Upper lobe of left lung (tissue), 6 donors: Measurements from ENCODE around the gene EDN2. TPM values are rescaled to one million over a fixed set of nuclear protein-coding genes. Genes with fewer than 3 reads are reported as not detected.

ENCODE experiments used
- ATAC-seq, 2 donors: fragments of 200-7000 bp; cut with Tn5 transposase; one replicate each; pipeline ENCODE4 v1.9.1; 2022; ENCODE audit warnings: mild to moderate bottlenecking in 2 of 2, moderate library complexity in 2 of 2; ENCODE audit not compliant: low FRiP score in 2 of 2
- DNase-seq, 2 donors: peaks; one replicate each; pipeline ENCODE4 v3.0.0-alpha.2; 2019 to 2020
- H3K27ac ChIP-seq, 4 donors: fragments of 200-600 bp; sonication (generic); one replicate each; pipeline ENCODE4 v1.5.1; 2016 to 2019
- H3K27me3 ChIP-seq, 4 donors: fragments of 200-600 bp; sonication (generic); one replicate each; pipeline ENCODE4 v1.5.1; 2017 to 2019
- H3K36me3 ChIP-seq, 4 donors: fragments of 200-600 bp; sonication (generic); one replicate each; pipeline ENCODE4 v1.5.1; 2016 to 2019
- H3K4me1 ChIP-seq, 4 donors: fragments of 200-600 bp; sonication (generic); one replicate each; pipeline ENCODE4 v1.5.1; 2018 to 2019
- H3K4me3 ChIP-seq, 4 donors: fragments of 200-600 bp; sonication (generic); one replicate each; pipeline ENCODE4 v1.5.1; 2017 to 2019; ENCODE audit warnings: mild to moderate bottlenecking in 2 of 4, moderate library complexity in 1 of 4
- H3K9me3 ChIP-seq, 4 donors: fragments of 200-600 bp; sonication (generic); one replicate each; pipeline ENCODE4 v1.5.1; 2018 to 2019
- EP300 ChIP-seq, 4 donors: sonication (generic); formaldehyde crosslinking; IDR thresholded peaks; one replicate each; pipeline ENCODE4 v1.5.1; 2017; ENCODE audit warnings: antibody characterized with exemption in 4 of 4, control low read depth in 2 of 4
- POLR2A ChIP-seq, 4 donors: fragments of 450-650 bp; IDR thresholded peaks; one replicate each; pipeline ENCODE4 v1.5.1; 2016 to 2017; ENCODE audit warnings: antibody characterized with exemption in 4 of 4, mild to moderate bottlenecking in 2 of 4
- POLR2AphosphoS5 ChIP-seq, 2 donors: sonication (generic); formaldehyde crosslinking; IDR thresholded peaks; one replicate each; pipeline ENCODE4 v1.5.1; 2017; ENCODE audit warnings: antibody characterized with exemption in 2 of 2
- WGBS, 2 donors: methylation state at CpG; one replicate each; pipeline ENCODE4 v1.1.5; 2017 to 2018; 5-methylcytosine and 5-hydroxymethylcytosine counted together
- total RNA-seq, 6 donors: library from RNA; depleted of rRNA in 4 of 6; stranded (reverse); fragments of >200 nt in 4 of 6; gene quantifications; one replicate each; pipeline versions ENCODE4 v1.1.0 to v1.2.1, GENCODE V29; 2016 to 2021
- TF ChIP-seq, protein P1 (sequence below), 6 experiments: fragments of 450-650 bp in 4 of 6; fragments of 200-600 bp in 2 of 6; sonication (generic) in 2 of 6; IDR thresholded peaks; one replicate each; pipeline ENCODE4 v1.5.1; 2016 to 2019; ENCODE audit warnings: antibody characterized with exemption in 6 of 6
- donor health status: DM: no; HTN: no; CAD: no; lungs with moderate emphysema.
- donor health status: DM: no; HTN: yes; CAD: no; lungs with severe emphysema.

Gene EDN2
- total RNA-seq, 6 donors from 2014 or later = 0.49 to 4.0 (median 0.77) TPM; not detected in 3

DNA sequence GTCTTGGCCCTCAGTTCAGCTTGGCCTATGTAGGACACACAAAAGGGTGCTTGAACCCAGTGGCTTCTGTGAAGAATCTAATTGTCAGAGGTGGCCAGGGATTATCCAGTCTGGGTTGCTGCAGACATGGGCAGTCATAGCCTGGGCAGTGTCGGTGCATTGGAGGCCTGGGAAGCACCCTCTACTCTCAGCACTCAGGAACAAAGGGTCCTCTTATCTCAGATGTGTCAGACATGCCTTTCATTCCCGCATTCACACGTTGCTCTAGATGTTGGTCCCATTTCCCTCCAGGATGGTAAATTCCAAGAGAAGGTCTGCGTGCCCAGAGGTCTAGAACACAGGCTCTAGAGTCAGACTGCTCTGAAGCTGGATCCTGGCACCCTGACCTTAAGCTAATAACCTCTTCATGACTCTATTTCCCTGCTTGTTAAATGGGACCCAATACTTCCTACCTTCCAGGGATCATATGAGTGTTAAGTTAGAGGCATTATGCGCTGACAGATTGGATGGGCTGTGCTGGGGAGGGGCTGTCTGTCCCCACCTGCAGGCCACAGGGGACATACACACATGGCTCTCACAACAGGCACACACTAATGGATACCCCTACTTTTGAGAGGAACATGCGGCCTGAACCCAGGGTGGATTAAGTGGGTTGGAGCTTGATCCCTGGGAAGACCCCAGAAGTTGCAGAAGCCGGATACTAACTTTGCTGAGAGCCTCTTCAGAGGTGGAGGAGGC, 16.5 kb upstream of the EDN2 start:
- TF ChIP-seq POLR2AphosphoS5 (IDR thresholded peaks at IDR 0.05) (no peak), EP300 (IDR thresholded peaks at IDR 0.05) (peak in 1 of 4 donors; percentile 20)
- Histone ChIP-seq H3K4me3 (no peak overlapping the region), H3K4me1 (peaks cover 41 to 60% (median 46%) of the 10 kb centered on the region in 4 donors), H3K9me3 (no peaks in the 10 kb centered on the region), H3K36me3 (no peaks in the 10 kb centered on the region), H3K27me3 (no peaks in the 10 kb centered on the region), H3K27ac (peak overlapping the region; percentile 74 to 90 (median 88))
- no peak for DNase-seq
- WGBS, 2 donors = 75 to 88% methylated on average over 5 to 7 of the region's 7 CpGs
- ATAC-seq = no peak

DNA sequence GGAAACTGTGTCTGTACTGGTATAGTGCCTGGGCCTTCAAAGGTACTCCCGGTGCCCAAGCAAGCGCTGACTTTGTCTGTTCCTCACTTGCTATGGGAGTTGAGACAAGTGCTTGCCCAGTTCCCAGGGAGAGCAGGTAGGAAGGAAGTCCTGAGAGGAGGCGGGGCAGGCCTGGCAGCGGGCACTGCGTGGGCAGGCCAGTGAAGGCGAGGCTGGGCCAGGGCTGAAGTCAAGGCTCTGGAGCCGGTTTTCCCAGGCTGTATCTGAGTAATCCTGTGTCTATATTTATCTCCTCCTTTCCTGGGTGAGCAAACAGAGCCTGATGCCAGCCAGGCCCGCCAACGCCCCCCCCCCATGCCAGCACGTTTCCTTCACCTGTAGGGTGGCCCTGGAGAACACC, 15.9 kb upstream of the EDN2 start:
- DNase-seq = peak; percentile 90 to 94
- peak; percentile 30 to 83 for ATAC-seq
- Histone ChIP-seq H3K4me3 (no peak overlapping the region), H3K27me3 (no peaks in the 10 kb centered on the region), H3K4me1 (peaks cover 47 to 66% (median 52%) of the 10 kb centered on the region in 4 donors), H3K36me3 (no peaks in the 10 kb centered on the region), H3K9me3 (no peaks in the 10 kb centered on the region), H3K27ac (peak overlapping the region; percentile 74 to 90 (median 88))
- 63 to 73% methylated on average over 9 to 10 of the region's 10 CpGs for WGBS, 2 donors
- TF ChIP-seq, protein P1, sequence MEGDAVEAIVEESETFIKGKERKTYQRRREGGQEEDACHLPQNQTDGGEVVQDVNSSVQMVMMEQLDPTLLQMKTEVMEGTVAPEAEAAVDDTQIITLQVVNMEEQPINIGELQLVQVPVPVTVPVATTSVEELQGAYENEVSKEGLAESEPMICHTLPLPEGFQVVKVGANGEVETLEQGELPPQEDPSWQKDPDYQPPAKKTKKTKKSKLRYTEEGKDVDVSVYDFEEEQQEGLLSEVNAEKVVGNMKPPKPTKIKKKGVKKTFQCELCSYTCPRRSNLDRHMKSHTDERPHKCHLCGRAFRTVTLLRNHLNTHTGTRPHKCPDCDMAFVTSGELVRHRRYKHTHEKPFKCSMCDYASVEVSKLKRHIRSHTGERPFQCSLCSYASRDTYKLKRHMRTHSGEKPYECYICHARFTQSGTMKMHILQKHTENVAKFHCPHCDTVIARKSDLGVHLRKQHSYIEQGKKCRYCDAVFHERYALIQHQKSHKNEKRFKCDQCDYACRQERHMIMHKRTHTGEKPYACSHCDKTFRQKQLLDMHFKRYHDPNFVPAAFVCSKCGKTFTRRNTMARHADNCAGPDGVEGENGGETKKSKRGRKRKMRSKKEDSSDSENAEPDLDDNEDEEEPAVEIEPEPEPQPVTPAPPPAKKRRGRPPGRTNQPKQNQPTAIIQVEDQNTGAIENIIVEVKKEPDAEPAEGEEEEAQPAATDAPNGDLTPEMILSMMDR (IDR thresholded peaks at IDR 0.05) = no peak
- TF ChIP-seq POLR2AphosphoS5 (IDR thresholded peaks at IDR 0.05) (peak in 1 of 2 donors; percentile 59), POLR2A (IDR thresholded peaks at IDR 0.05) (peak in 1 of 4 donors; percentile 39), EP300 (IDR thresholded peaks at IDR 0.05) (peak in 1 of 4 donors; percentile 62)

DNA sequence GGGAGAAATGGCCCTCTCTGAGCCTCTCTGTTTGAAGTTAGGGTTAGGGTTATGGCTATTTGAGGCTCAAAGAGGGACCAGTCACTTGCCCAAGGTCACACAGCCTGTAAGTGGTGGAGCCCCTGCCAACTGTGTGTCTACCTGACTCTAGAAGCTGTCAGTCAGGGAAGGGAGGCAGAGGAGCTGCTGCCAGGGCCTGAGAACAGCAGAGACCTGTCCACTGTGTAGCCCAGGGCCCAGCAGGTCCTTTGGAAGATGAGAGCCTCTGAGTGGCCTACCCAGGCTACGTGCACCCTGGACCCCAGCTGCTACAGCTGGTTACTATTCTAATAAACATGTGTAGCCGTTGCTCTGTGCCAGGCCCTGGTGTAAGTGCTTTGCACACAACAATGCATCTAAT, 15.1 kb upstream of the EDN2 start:
- TF ChIP-seq EP300 (IDR thresholded peaks at IDR 0.05) (no peak), POLR2A (IDR thresholded peaks at IDR 0.05) (no peak), POLR2AphosphoS5 (IDR thresholded peaks at IDR 0.05) (no peak)
- TF ChIP-seq, protein P1 (IDR thresholded peaks at IDR 0.05) = no peak
- WGBS, 2 donors = 67 to 68% methylated on average over 2 of the region's 2 CpGs
- Histone ChIP-seq H3K27ac (peak overlapping the region; percentile 74 to 90 (median 88)), H3K4me1 (peaks cover 49 to 69% (median 53%) of the 10 kb centered on the region in 4 donors), H3K36me3 (no peaks in the 10 kb centered on the region), H3K4me3 (no peak overlapping the region), H3K27me3 (no peaks in the 10 kb centered on the region), H3K9me3 (no peaks in the 10 kb centered on the region)
- DNase-seq = no peak
- ATAC-seq = no peak

DNA sequence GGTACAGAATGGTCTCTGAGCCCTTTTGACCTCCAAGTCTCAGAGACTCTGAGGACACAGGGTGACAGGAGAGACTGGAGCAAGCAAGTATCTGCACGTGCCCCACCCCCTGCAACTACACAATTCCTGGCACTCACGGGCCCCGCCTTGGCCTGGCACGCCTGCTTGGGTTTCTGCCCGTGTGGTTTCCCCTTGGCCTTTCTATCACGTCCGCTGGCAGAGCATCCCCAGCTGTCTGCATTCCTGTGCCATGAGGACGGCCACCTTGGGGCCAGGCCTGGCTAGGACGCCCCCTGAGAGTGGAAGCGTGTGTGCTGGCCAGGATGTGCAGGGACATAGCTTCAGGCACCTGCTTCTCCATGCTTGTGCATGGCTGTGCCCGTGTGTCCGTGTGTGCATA, 14.3 kb upstream of the EDN2 start:
- Histone ChIP-seq H3K9me3 (no peaks in the 10 kb centered on the region), H3K27me3 (no peaks in the 10 kb centered on the region), H3K4me1 (peaks cover 49 to 65% (median 51%) of the 10 kb centered on the region in 4 donors), H3K36me3 (no peaks in the 10 kb centered on the region), H3K4me3 (no peak overlapping the region), H3K27ac (peak overlapping the region; percentile 74 to 90 (median 88))
- DNase-seq (peak; percentile 88), ATAC-seq (peak in 1 of 2 donors; percentile 15)
- 18 to 79% methylated on average over 2 to 12 of the region's 12 CpGs for WGBS, 2 donors
- TF ChIP-seq POLR2A (IDR thresholded peaks at IDR 0.05) = peak in 1 of 4 donors; percentile 11
- peak; percentile 89 to 93 for TF ChIP-seq POLR2AphosphoS5 (IDR thresholded peaks at IDR 0.05)
- TF ChIP-seq EP300 (IDR thresholded peaks at IDR 0.05) = peak in 3 of 4 donors; percentile 31 to 97 (median 95)
- TF ChIP-seq, protein P1 (IDR thresholded peaks at IDR 0.05) = peak in 1 of 6 experiments; percentile 48

DNA sequence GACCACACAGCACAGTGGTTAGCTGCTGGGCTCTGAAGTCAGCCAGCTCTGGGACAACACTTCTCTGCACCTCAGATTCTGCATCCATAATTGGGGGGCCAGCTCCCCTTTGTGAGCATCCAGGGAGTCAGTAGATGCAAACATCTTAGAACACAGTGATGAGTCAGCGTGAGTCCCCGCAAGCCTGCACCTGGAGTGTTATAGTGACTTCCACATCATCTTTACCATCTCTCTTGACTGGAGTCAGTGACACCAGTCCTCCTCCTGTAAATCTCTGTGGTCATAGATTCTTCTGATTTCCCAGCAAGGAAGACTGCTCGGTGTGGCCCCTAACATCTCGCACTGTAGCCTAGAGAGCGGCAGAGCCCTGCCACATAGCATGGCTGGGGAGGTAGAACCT, 13.9 kb upstream of the EDN2 start:
- no peak for DNase-seq
- ATAC-seq = no peak
- Histone ChIP-seq H3K4me1 (peaks cover 49 to 65% (median 51%) of the 10 kb centered on the region in 4 donors), H3K27ac (peak overlapping the region; percentile 74 to 90 (median 88)), H3K36me3 (no peaks in the 10 kb centered on the region), H3K27me3 (no peaks in the 10 kb centered on the region), H3K4me3 (no peak overlapping the region), H3K9me3 (no peaks in the 10 kb centered on the region)
- TF ChIP-seq POLR2AphosphoS5 (IDR thresholded peaks at IDR 0.05) (no peak), POLR2A (IDR thresholded peaks at IDR 0.05) (no peak), EP300 (IDR thresholded peaks at IDR 0.05) (no peak)
- TF ChIP-seq, protein P1 (IDR thresholded peaks at IDR 0.05) = no peak
- 90 to 93% methylated on average over 3 to 5 of the region's 5 CpGs for WGBS, 2 donors
